ENCODE results near the gene GFRAL.

DNA sequence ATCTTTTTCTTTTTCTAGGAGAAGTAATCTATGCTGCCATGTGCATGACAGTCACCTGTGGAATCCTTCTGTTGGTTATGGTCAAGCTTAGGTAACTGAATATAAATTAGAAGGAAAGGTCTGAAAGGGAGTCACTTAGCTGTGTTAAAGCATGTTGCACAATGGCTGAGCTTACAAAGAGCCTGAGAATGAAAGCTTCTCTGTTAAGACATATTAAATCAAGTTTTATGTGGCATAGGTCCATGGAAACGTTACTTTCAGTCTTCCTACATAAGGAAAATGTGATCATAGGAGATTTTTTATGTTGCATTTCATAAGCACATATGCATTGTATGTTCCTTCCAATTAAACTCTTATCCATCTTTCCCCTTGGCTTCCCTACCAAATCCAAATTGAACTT is 72.1 kb downstream of the GFRAL start:
- TF ChIP-seq, protein P1, sequence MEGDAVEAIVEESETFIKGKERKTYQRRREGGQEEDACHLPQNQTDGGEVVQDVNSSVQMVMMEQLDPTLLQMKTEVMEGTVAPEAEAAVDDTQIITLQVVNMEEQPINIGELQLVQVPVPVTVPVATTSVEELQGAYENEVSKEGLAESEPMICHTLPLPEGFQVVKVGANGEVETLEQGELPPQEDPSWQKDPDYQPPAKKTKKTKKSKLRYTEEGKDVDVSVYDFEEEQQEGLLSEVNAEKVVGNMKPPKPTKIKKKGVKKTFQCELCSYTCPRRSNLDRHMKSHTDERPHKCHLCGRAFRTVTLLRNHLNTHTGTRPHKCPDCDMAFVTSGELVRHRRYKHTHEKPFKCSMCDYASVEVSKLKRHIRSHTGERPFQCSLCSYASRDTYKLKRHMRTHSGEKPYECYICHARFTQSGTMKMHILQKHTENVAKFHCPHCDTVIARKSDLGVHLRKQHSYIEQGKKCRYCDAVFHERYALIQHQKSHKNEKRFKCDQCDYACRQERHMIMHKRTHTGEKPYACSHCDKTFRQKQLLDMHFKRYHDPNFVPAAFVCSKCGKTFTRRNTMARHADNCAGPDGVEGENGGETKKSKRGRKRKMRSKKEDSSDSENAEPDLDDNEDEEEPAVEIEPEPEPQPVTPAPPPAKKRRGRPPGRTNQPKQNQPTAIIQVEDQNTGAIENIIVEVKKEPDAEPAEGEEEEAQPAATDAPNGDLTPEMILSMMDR (IDR thresholded peaks at IDR 0.05): no peak
- TF ChIP-seq EP300 (IDR thresholded peaks at IDR 0.05): no peak
